Thyroid gland (tissue), 4 donors: Measurements from ENCODE around the gene GPC5.

ENCODE experiments used
- POLR2A ChIP-seq, 2 donors: fragments of 450-650 bp; IDR thresholded peaks; one replicate each; pipeline ENCODE4 v1.6.1; 2017; ENCODE audit warnings: antibody characterized with exemption in 2 of 2, mild to moderate bottlenecking in 2 of 2, moderate library complexity in 1 of 2
- TF ChIP-seq, protein P1 (sequence below), 6 experiments: fragments of 200-600 bp in 3 of 6; fragments of 450-650 bp in 3 of 6; sonication (generic) in 3 of 6; IDR thresholded peaks; one replicate each; pipeline ENCODE4 v1.5.1; 2016 to 2019; ENCODE audit warnings: antibody characterized with exemption in 6 of 6, mild to moderate bottlenecking in 2 of 6, inconsistent platforms in 1 of 6, moderate library complexity in 1 of 6

DNA sequence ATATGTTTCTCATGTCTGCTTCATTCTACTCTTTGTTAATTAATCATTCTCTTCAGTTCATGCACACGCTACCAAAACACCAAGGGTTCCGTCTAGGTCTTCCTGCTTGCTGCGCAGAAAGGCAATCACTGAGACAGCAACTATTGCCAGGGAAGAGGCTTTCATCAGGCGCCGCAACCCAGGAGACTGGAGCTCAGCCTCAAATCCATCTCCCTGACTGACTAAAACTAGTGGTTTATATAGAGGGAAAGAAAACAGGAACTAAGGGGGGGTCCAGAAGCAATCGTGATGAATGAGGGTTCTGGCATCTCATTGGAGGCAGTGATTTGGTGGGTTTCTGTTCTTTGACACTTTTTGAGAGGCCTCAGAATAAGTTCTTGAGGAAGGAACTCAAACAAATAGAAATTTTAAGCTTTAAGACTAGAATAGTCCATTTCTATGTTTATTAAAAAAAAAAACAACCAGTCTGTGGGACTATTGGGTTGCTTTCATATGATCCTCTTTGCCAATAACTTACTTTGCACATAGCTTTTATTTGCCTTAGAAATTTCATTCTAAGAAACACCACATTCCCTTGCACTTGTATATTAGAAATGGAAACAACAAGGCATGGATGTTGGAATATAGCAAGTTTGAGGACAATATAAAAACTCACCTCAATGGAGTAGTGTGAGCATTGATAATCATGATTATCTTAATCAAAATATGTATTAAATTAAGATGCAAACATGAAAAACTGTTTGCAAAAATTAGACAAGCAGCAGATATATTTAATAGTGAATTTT lies 1137.0 kb downstream of the GPC5 start:
- TF ChIP-seq, protein P1, sequence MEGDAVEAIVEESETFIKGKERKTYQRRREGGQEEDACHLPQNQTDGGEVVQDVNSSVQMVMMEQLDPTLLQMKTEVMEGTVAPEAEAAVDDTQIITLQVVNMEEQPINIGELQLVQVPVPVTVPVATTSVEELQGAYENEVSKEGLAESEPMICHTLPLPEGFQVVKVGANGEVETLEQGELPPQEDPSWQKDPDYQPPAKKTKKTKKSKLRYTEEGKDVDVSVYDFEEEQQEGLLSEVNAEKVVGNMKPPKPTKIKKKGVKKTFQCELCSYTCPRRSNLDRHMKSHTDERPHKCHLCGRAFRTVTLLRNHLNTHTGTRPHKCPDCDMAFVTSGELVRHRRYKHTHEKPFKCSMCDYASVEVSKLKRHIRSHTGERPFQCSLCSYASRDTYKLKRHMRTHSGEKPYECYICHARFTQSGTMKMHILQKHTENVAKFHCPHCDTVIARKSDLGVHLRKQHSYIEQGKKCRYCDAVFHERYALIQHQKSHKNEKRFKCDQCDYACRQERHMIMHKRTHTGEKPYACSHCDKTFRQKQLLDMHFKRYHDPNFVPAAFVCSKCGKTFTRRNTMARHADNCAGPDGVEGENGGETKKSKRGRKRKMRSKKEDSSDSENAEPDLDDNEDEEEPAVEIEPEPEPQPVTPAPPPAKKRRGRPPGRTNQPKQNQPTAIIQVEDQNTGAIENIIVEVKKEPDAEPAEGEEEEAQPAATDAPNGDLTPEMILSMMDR (IDR thresholded peaks at IDR 0.05) = no peak
- no peak for TF ChIP-seq POLR2A (IDR thresholded peaks at IDR 0.05)
